GM19463 (cell line): ENCODE results near the gene DNAI1.
"Not testable (repeated sequence)": the region's sequence is repeated elsewhere in the genome, so short reads cannot be mapped to it uniquely, and the experiment has no call there.

ENCODE experiments used
- ATAC-seq: cut with Tn5 transposase; IDR thresholded peaks from one replicate; pipeline ENCODE4 v1.9.1; 2021; ENCODE audit warnings: mild to moderate bottlenecking, moderate library complexity; ENCODE audit not compliant: unreplicated experiment

Gene DNAI1

GRCh38 chr9:34458013-34458958 is at the start of gene DNAI1, which contains the start of gene FAM219A:
Gene DNAI1, plus strand, starts transcription at chr9:34458805. Its CDS starts 201 bp downstream, at chr9:34459006.
Gene FAM219A, minus strand, starts transcription at chr9:34458570. Its CDS starts 307 bp downstream, at chr9:34458263.
- ATAC-seq: peak; percentile 98

DNA sequence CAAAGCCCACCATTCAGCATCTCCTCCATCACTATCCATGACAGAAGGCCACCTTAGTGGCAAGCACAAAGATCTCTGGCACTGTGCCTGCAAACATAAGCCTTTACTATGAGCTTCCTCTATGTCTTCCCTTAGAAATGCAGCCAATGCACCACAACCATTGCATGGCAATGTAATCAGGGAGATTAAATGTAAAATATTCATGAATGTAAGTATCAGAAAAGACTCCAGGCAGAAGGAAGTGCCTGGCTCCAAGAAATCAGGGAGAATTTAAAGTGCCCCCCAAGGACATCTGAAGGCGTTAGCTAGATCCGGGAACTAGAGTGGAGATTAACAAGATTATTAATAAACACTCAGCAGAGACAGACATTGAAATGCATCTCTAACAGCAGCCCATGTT is 49.5 kb upstream of the DNAI1 start:
- ATAC-seq: no peak

DNA sequence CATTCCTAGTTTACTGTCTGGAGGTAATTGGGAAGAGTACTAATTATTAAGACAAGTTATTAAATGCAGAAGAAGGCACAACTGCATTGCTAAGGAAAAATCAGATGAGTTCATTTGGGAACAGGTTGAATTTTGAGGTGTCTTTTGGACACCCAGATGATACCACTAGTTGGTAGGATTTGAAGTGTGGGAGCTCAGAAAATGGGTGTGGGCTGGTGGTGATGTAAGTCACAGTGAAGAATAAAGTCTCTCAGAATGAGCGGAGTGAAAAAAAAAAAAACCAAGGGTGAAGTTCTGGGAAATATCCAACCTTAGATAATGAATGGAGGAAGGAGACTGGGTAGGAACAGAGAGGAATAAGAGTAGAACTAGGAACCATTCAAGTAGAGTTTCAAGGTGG is 46.3 kb upstream of the DNAI1 start:
- no peak for ATAC-seq

GRCh38 chr9:34413231-34413852 is 45.3 kb upstream of the DNAI1 start:
- ATAC-seq: no peak

DNA sequence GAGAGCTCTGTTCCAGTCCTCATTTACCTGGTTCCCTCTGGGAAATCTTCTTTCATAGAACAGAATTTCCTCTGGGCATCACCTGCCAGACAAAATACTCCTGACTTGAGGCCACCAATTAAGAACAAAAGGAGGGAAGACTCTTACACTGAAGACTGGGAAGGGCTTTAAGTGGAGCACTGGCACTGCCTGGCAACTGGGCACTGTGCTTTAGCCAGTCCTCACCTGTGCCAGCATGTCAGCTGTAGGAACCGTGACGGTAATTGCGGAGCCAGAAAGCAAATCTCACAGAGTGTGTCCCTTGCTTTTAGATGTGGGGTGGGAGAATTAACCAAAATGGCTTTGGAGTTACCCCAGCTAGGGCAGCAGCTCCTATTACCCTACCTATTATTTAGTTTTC is 40.9 kb upstream of the DNAI1 start:
- ATAC-seq: no peak

- ATAC-seq: no peak
Observed at GRCh38 chr9:34419716-34420504, 38.7 kb upstream of the DNAI1 start.

GRCh38 chr9:34426347-34427074 is 32.1 kb upstream of the DNAI1 start:
- ATAC-seq: no peak

GRCh38 chr9:34428325-34428958 is 30.2 kb upstream of the DNAI1 start:
- no peak for ATAC-seq

- no peak for ATAC-seq
Observed at GRCh38 chr9:34430843-34431437, 27.7 kb upstream of the DNAI1 start.

GRCh38 chr9:34431667-34432066 is 26.9 kb upstream of the DNAI1 start:
- no peak for ATAC-seq

DNA sequence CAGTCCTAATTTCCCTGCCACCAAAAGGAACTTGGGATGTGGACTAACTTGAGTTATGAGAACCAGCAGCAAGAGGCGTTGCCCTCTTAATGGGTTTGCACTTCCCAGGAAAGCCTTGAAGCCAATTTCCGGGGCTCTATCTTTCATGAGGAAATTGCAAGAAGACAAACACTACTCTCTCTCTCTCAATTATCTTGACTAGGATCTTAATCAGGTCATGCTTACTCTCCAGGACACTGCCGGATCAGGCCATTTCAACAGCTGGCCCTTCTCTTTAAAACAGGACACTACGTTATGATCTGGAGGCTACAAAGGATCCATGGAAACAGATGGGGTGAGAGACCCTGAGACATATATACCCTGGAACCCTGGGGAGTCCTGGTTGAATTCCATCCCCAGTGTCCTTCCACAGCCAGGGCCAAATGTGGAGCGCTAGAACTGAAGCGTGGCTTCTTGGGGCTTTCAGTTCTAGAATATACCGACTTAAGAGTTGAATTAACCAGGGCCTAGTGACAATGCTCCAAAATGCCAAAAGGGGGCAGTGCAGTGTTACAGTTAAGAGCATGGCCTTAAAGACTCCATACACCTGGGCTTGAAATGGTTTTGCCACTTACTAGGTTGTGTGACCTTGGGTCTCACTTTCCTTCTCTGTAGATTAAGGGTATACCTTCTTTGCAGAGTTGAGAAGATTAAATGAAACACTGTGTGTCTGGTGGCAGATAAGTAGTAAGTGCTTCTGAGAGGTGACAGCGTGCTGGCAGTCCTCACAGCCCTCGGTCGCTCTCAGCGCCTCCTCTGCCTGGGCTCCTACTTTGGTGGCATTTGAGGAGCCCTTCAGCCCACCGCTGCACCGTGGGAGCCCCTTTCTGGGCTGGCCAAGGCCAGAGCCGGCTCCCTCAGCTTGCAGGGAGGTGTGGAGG is 21.3 kb upstream of the DNAI1 start:
- no peak for ATAC-seq

GRCh38 chr9:34437926-34438307 is 20.7 kb upstream of the DNAI1 start:
- ATAC-seq: not testable (repeated sequence)

- not testable (repeated sequence) for ATAC-seq
Observed at GRCh38 chr9:34438465-34438864, 20.1 kb upstream of the DNAI1 start.

DNA sequence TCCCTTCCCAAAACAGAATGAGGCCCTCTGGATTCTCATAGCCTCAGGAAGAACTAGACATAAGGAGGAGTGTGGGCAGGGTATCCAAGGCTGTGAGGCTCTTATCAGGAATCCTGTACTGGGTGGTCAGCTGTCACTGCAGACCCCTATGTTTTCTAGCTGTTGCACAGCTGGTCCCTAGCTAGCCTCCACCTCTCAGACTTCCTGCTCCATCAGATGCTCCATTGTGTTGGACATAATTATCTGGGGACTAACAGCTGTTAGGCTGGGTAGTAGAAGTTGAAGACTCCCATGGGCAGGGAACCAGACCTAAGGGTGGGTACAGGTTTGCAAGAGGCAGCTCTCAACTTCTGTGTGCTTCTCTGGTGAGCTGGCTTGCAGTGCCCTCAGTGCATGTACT is 18.6 kb upstream of the DNAI1 start:
- ATAC-seq: no peak

GRCh38 chr9:34442770-34443169 is 15.8 kb upstream of the DNAI1 start:
- no peak for ATAC-seq

DNA sequence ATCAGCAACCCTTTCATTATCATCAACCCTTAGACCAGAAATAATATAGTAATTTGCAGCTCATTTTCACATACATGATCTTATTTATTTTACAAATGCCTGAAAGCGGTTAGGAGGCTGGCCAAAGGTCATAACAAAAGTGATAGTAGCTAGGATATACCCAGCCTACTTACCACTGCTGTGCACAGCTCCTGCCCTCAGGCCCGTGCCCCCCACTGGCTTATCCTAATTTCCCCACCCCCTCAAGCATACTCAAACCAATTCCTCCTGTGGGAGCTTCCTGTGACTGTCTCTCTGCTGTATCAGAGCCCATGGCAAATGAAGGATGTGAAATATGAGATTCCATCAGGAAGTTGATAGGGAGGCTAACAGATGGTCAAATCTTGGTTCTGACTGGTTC is 15.1 kb upstream of the DNAI1 start:
- ATAC-seq: no peak

GRCh38 chr9:34443976-34444375 is 14.6 kb upstream of the DNAI1 start:
- no peak for ATAC-seq

DNA sequence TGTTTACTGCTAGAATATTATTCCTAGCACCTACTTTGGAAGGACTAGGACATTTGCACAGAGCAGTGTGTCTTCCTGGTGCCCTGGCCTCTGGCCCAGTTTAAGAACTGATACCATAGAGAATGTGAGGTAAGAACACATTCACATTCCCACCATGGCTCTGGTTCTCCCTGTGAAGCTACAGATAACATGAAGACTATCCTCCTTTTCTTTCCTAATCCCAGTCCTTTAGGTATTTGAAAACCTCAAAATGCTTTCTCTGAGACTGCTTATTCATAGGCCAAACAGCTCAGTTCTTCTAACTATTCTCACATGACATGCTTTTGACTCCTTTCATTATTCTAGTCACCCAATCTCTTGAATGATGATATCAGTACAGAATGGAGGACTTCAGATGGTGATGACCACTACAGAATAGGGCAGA is 12.1 kb upstream of the DNAI1 start:
- ATAC-seq: no peak

- ATAC-seq: no peak
Observed at GRCh38 chr9:34446951-34447350, 11.7 kb upstream of the DNAI1 start.
